SU-DHL-6 (cell line): ENCODE data around the gene CD93.

Experiments used
- H2AFZ ChIP-seq: fragments of 200-600 bp; sonication (generic); 2 replicates; pipeline ENCODE4 v1.6.1; 2014; ENCODE audit warnings: low read depth, mild to moderate bottlenecking, moderate library complexity, mixed read lengths, antibody characterized with exemption, low read length; ENCODE audit not compliant: severe bottlenecking
- H3F3A ChIP-seq: fragments of 200-600 bp; shearing (Covaris generic); 2 replicates; pipeline ENCODE4 v1.6.0; 2016; ENCODE audit warnings: antibody characterized with exemption, mild to moderate bottlenecking; ENCODE audit not compliant: insufficient read depth
- H3K27ac ChIP-seq: fragments of 200-600 bp; sonication (generic); 2 replicates; pipeline ENCODE4 v1.5.1; 2016; ENCODE audit warnings: low read depth, mild to moderate bottlenecking, low read length, moderate library complexity, mixed read lengths
- H3K27me3 ChIP-seq: fragments of 200-600 bp; sonication (generic), shearing (Covaris generic); 2 replicates; pipeline ENCODE4 v1.6.0; 2014; ENCODE audit warnings: mild to moderate bottlenecking, low read length
- H3K36me3 ChIP-seq: fragments of 200-600 bp; sonication (generic); 2 replicates; pipeline ENCODE4 v1.6.1; 2014; ENCODE audit warnings: mild to moderate bottlenecking, low read length, mixed read lengths
- H3K4me2 ChIP-seq: fragments of 300-600, 200-600 bp; shearing (Covaris generic), sonication (generic); 2 replicates; pipeline ENCODE4 v1.6.0; 2014; ENCODE audit warnings: low read length, low read depth, mild to moderate bottlenecking; ENCODE audit not compliant: poor library complexity, severe bottlenecking
- H3K4me3 ChIP-seq: fragments of 200-600 bp; sonication (generic); 2 replicates; pipeline ENCODE4 v1.5.1; 2014; ENCODE audit warnings: antibody characterized with exemption, low read length, mild to moderate bottlenecking, mixed read lengths; ENCODE audit not compliant: insufficient read depth, poor library complexity, severe bottlenecking
- H3K79me2 ChIP-seq: fragments of 200-600 bp; sonication (generic); 2 replicates; pipeline ENCODE4 v1.6.1; 2014; ENCODE audit warnings: mild to moderate bottlenecking, low read length, moderate library complexity; ENCODE audit not compliant: insufficient read depth
- H3K9ac ChIP-seq: fragments of 200-600 bp; sonication (generic); 2 replicates; pipeline ENCODE4 v1.7.0; 2014; ENCODE audit warnings: mild to moderate bottlenecking, low read length
- H3K9me2 ChIP-seq: fragments of 200-600 bp; sonication (generic); replicated peaks from 2 replicates; pipeline ENCODE4 v1.6.1; 2014; ENCODE audit warnings: low read length; ENCODE audit not compliant: insufficient read depth
- H3K9me3 ChIP-seq: fragments of 200-600 bp; sonication (generic); 2 replicates; pipeline ENCODE4 v1.6.1; 2014; ENCODE audit warnings: low read length, mixed read lengths; ENCODE audit not compliant: insufficient read depth
- H4K20me1 ChIP-seq: fragments of 200-600 bp; sonication (generic); 2 replicates; pipeline ENCODE4 v1.6.1; 2014; ENCODE audit warnings: low read depth, mild to moderate bottlenecking, antibody characterized with exemption, low read length, moderate library complexity, mixed read lengths
- CTCF ChIP-seq: fragments of 200-600 bp; sonication (generic); IDR thresholded peaks from one replicate; pipeline ENCODE4 v1.5.1; 2017; ENCODE audit warnings: antibody characterized with exemption, mild to moderate bottlenecking, low read length, moderate library complexity; ENCODE audit not compliant: insufficient read depth, poor library complexity, severe bottlenecking
- EZH2phosphoT487 ChIP-seq: fragments of 200-600 bp; sonication (generic), shearing (Covaris generic); conservative IDR thresholded peaks from 2 replicates; pipeline ENCODE4 v1.6.1; 2018; ENCODE audit warnings: mild to moderate bottlenecking, antibody characterized with exemption, low read length, moderate library complexity, mixed read lengths

The CD93 gene

GRCh38 chr20:23078351-23079015 lies 7.6 kb downstream of the CD93 start:
- H4K20me1 ChIP-seq, result no peaks in the 10 kb centered on the region
- TF ChIP-seq EZH2phosphoT487 (no peak), CTCF (no peak)
- H3K79me2 ChIP-seq, result no peaks in the 10 kb centered on the region
- H3K4me2 ChIP-seq, result no peak overlapping the region
- H3K36me3 ChIP-seq, result no peaks in the 10 kb centered on the region
- H3K27ac ChIP-seq, result no peak overlapping the region
- no peak overlapping the region for H3K4me3 ChIP-seq
- H2AFZ ChIP-seq, result no peak overlapping the region
- no peaks in the 10 kb centered on the region for H3K9me3 ChIP-seq
- H3K9me2 ChIP-seq, result no peaks in the 10 kb centered on the region
- no peaks in the 10 kb centered on the region for H3K27me3 ChIP-seq
- H3F3A ChIP-seq, result no peaks in the 10 kb centered on the region
- H3K9ac ChIP-seq, result no peak overlapping the region

GRCh38 chr20:23077277-23077676 lies 8.8 kb downstream of the CD93 start:
- Histone ChIP-seq H4K20me1 (no peaks in the 10 kb centered on the region), H3K9me2 (no peaks in the 10 kb centered on the region), H3K9me3 (no peaks in the 10 kb centered on the region), H2AFZ (no peak overlapping the region), H3K27ac (no peak overlapping the region), H3K4me2 (no peak overlapping the region), H3K79me2 (no peaks in the 10 kb centered on the region), H3K4me3 (no peak overlapping the region), H3K27me3 (no peaks in the 10 kb centered on the region), H3K36me3 (no peaks in the 10 kb centered on the region), H3F3A (no peaks in the 10 kb centered on the region), H3K9ac (no peak overlapping the region)
- TF ChIP-seq CTCF (no peak), EZH2phosphoT487 (no peak)

- H4K20me1 ChIP-seq, result no peaks in the 10 kb centered on the region
- H3K4me3 ChIP-seq, result no peak overlapping the region
- no peaks in the 10 kb centered on the region for H3K79me2 ChIP-seq
- TF ChIP-seq CTCF (no peak), EZH2phosphoT487 (no peak)
- H3K9me2 ChIP-seq, result no peaks in the 10 kb centered on the region
- no peak overlapping the region for H3K9ac ChIP-seq
- no peaks in the 10 kb centered on the region for H3F3A ChIP-seq
- H3K36me3 ChIP-seq, result no peaks in the 10 kb centered on the region
- H3K4me2 ChIP-seq, result no peak overlapping the region
- no peak overlapping the region for H2AFZ ChIP-seq
- no peaks in the 10 kb centered on the region for H3K27me3 ChIP-seq
- no peak overlapping the region for H3K27ac ChIP-seq
- H3K9me3 ChIP-seq, result no peaks in the 10 kb centered on the region
These were observed 12.1 kb downstream of the CD93 start for GRCh38 chr20:23074052-23074451.
